Upper lobe of right lung (tissue), 1 donor: ENCODE results near the gene NELL1. TPM values are rescaled to one million over a fixed set of nuclear protein-coding genes. Genes with fewer than 3 reads are reported as not detected.

ENCODE experiments used
- ATAC-seq: fragments of 200-7000 bp; cut with Tn5 transposase; one replicate; pipeline ENCODE4 v1.9.1; 2020; ENCODE audit warnings: mild to moderate bottlenecking, moderate library complexity
- DNase-seq: peaks from one replicate; pipeline ENCODE4 v3.0.0-alpha.2; 2020
- H3K27ac ChIP-seq: fragments of 200-600 bp; one replicate; pipeline ENCODE4 v1.8.0; 2022
- H3K27me3 ChIP-seq: fragments of 200-600 bp; one replicate; pipeline ENCODE4 v1.8.0; 2022; ENCODE audit warnings: mild to moderate bottlenecking
- H3K36me3 ChIP-seq: fragments of 200-600 bp; one replicate; pipeline ENCODE4 v1.8.0; 2022
- H3K4me1 ChIP-seq: fragments of 200-600 bp; one replicate; pipeline ENCODE4 v1.8.0; 2022
- H3K4me3 ChIP-seq: fragments of 200-600 bp; one replicate; pipeline ENCODE4 v1.8.0; 2022; ENCODE audit warnings: mild to moderate bottlenecking
- H3K9me3 ChIP-seq: fragments of 200-600 bp; one replicate; pipeline ENCODE4 v1.8.0; 2022
- CTCF ChIP-seq: fragments of 200-600 bp; IDR thresholded peaks from one replicate; pipeline ENCODE4 v1.8.0; 2022; ENCODE audit warnings: antibody characterized with exemption
- intact Hi-C: fragments of 100-400 bp; cut with DNase I; formaldehyde crosslinking; loops from one replicate; pipeline ENCODE4 v1.11.0; 2022
- total RNA-seq: library from RNA; stranded (reverse); fragmentation: NEBNext Ultra II Directional; extraction: Animal tissue kit (Norgen Biotek cat#: 25700); gene quantifications from one replicate; pipeline ENCODE4 v1.2.1, GENCODE V29; 2021
- donor health status: DM: no; HTN: yes; CAD: no; lungs with severe emphysema.

NELL1 gene
- total RNA-seq, 1 donor from 2014 or later: not detected

DNA sequence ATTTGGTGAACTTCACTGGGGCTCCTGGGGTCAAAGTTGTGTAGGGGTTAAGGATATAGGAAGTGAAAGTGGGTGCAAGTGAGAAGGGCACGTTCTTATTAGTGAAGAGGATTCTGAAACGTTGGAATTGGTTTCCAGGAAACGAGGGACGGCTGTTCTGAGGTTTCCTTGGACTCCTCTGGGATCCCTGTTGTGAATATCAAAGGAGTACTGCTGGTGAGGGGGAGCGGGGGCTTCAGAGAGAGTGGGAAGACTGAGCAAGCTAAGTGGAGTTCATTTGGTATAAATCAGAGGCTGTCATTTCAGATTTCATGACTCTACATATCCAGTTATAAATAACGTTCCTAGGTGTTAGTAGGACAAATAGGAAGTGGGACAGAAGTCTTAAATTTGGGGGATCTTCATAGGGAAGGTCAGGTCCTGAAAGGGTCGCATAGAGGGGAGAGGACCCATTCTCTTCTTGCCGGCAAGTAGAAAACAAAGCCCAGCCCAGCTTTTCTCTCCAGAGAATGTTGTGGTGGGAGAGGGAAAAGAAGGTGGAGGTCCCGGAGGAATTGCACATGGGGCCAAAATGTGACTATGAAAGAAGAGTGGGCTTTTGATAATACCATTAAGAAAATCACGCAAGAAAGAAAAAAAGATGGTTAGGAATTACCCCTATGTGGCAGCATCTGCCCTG, 1.1 kb upstream of the NELL1 start:
- intact Hi-C loops: no loop called here

DNA sequence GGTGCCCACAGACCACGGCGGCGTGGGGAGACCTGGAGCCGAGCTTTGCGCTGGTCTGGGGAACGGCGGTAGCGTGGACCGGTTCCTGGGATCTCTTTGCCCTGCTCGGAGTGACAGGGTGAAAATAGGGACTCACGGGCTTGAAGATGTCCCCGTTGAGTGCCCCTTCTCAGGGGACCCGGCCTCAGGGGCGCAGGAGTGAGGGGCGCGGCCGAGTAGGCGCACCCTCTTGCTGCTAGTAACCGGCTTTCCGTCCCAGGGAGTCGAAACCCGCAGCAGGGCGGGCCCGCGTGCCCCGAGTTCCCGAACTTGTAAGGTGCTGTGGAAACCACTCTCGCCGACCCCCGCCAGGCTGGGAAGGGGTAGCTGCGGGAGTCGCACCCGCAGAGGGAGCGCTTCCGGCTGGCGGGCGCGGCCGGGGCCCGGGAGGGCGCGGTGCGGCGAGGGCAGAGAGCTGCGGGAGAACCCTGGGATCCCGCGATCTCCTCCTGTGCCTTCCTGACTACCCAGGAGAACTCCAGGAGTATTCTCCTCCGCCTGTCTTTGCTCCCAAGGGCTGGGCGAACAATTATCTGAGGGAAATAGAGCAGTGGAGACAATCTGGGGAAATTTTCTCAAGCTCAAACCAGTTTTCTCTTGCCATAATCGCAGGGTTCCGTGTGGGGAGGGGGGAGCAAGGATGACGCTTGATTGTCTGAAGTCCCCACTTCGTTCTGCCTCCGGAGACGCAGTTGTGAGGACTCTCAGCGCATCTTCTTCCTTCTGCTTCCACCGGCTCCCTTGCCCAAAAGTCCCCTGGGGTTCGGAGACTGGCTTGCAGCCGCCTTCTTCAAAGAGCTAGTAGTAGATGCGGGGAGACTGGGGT, 666 bp downstream of the NELL1 start:
- Histone ChIP-seq H3K9me3 (no peaks in the 10 kb centered on the region), H3K4me3 (no peak overlapping the region), H3K4me1 (no peaks in the 10 kb centered on the region), H3K27me3 (peaks cover 67% of the 10 kb centered on the region), H3K27ac (no peak overlapping the region), H3K36me3 (no peaks in the 10 kb centered on the region)
- DNase-seq (no peak), ATAC-seq (no peak)
- no peak for TF ChIP-seq CTCF
- intact Hi-C loops: no loop called here

More for the DNA sequence above, 1.1 kb upstream of the NELL1 start:
- no peaks in the 10 kb centered on the region for H3K9me3 ChIP-seq
- no peak for ATAC-seq
- TF ChIP-seq CTCF: no peak
- H3K27me3 ChIP-seq: peaks cover 54% of the 10 kb centered on the region
- no peak overlapping the region for H3K4me3 ChIP-seq
- H3K4me1 ChIP-seq: no peaks in the 10 kb centered on the region
- H3K36me3 ChIP-seq: no peaks in the 10 kb centered on the region
- DNase-seq: no peak
- no peak overlapping the region for H3K27ac ChIP-seq

- ATAC-seq: no peak
- no peak for DNase-seq
- intact Hi-C loops: no loop called here
Measured at GRCh38 chr11:20670932-20671403, 1.6 kb downstream of the NELL1 start.

DNA sequence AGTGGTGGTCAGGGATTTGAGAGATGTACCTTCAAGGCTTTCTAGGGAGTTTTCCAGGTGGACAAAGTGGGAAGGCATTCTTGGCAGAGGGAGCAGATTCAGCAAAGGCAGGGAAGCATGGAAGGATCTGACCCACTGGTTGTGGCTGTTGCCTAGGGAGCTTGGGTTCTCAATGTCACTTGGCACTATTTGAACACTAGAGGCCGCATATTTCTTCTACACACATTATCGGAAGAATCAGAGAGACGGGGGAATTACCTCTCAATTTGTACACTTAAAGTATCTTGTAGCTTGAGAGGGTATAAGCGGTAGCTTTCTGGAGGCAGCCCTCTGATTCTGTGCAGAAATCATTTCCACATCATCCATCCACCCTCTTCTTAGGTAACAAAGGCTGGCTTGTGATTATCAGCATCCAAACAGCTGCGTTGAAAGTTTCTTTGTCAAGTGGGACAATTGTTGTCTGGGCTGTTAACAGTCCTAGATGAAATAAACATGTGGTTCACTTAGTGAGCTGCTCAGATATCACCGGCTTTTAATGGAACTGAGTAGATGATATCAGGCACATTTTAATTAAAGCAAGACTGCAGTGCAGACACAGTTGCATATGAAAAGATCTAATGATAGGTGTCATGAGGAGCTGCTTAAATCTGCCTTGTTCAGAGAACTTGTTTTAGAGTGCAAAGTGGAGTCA, 2.6 kb downstream of the NELL1 start:
- ATAC-seq: no peak
- no peak for TF ChIP-seq CTCF
- no peaks in the 10 kb centered on the region for H3K4me1 ChIP-seq
- intact Hi-C loops: no loop called here
- no peaks in the 10 kb centered on the region for H3K9me3 ChIP-seq
- H3K4me3 ChIP-seq: no peak overlapping the region
- no peak for DNase-seq
- no peak overlapping the region for H3K27ac ChIP-seq
- peaks cover 65% of the 10 kb centered on the region for H3K27me3 ChIP-seq
- no peaks in the 10 kb centered on the region for H3K36me3 ChIP-seq

More at GRCh38 chr11:20670932-20671403, 1.6 kb downstream of the NELL1 start:
- no peak for TF ChIP-seq CTCF
- no peaks in the 10 kb centered on the region for H3K4me1 ChIP-seq
- no peaks in the 10 kb centered on the region for H3K9me3 ChIP-seq
- H3K4me3 ChIP-seq: no peak overlapping the region
- no peaks in the 10 kb centered on the region for H3K36me3 ChIP-seq
- H3K27ac ChIP-seq: no peak overlapping the region
- peaks cover 67% of the 10 kb centered on the region for H3K27me3 ChIP-seq

GRCh38 chr11:20672575-20672974, 3.2 kb downstream of the NELL1 start:
- H3K4me3 ChIP-seq: no peak overlapping the region
- DNase-seq (no peak), ATAC-seq (no peak)
- peaks cover 60% of the 10 kb centered on the region for H3K27me3 ChIP-seq
- H3K9me3 ChIP-seq: no peaks in the 10 kb centered on the region
- H3K27ac ChIP-seq: no peak overlapping the region
- intact Hi-C loops: no loop called here
- TF ChIP-seq CTCF: peak; percentile 24
- no peaks in the 10 kb centered on the region for H3K36me3 ChIP-seq
- no peaks in the 10 kb centered on the region for H3K4me1 ChIP-seq
